H1 (cell line): Measurements from ENCODE around the gene RHBG. TPM values are rescaled to one million over a fixed set of nuclear protein-coding genes. Genes with fewer than 3 reads are reported as not detected.

Source experiments
- CTCF ChIA-PET: fragments of 300-600 bp; sonication (Branson Sonifier 250); formaldehyde crosslinking; loops from one replicate; lab custom pipeline; 2021; ENCODE audit not compliant: partially characterized antibody; lab: Charles Lee
- POLR2A ChIA-PET: fragments of 300-600 bp; sonication (Branson Sonifier 250); formaldehyde crosslinking; loops from one replicate; lab custom pipeline; 2021; ENCODE audit warnings: inconsistent platforms; ENCODE audit not compliant: partially characterized antibody; lab: Charles Lee
- DNase-seq, 2 experiments: peaks; one replicate each; pipeline versions ENCODE4 v3.0.0 to v3.0.0-alpha.2; 2010 to 2022; ENCODE audit warnings: low spot score in 2 of 2, low read depth in 1 of 2, mixed read lengths in 1 of 2
- FAIRE-seq: peaks from 2 replicates; lab custom pipeline; 2011; peaks lifted over from hg19 to GRCh38; lab: Jason Lieb, UNC
- H2AFZ ChIP-seq: 2 replicates; pipeline ENCODE4 v1.8.1; 2012; ENCODE audit warnings: low read length, inconsistent platforms
- H2AK5ac ChIP-seq: 2 replicates; pipeline ENCODE4 v1.6.1; 2013; ENCODE audit warnings: low read depth, low read length
- H2BK120ac ChIP-seq: replicated peaks from 2 replicates; pipeline ENCODE3; 2013; ENCODE audit warnings: low read depth, low read length, inconsistent platforms
- H2BK12ac ChIP-seq: 2 replicates; pipeline ENCODE4 v1.6.1; 2013; ENCODE audit warnings: low read depth, low read length
- H2BK15ac ChIP-seq: 2 replicates; pipeline ENCODE4 v1.6.1; 2013; ENCODE audit warnings: low read length
- H2BK20ac ChIP-seq: 2 replicates; pipeline ENCODE4 v1.6.1; 2013; ENCODE audit warnings: low read length
- H2BK5ac ChIP-seq: 2 replicates; pipeline ENCODE4 v1.6.1; 2013; ENCODE audit warnings: low read depth, low read length
- H3K14ac ChIP-seq: 2 replicates; pipeline ENCODE4 v1.6.1; 2013; ENCODE audit warnings: inconsistent platforms; ENCODE audit not compliant: insufficient read length
- H3K18ac ChIP-seq: 2 replicates; pipeline ENCODE4 v1.6.1; 2013; ENCODE audit warnings: low read length; ENCODE audit errors: extremely low read depth
- H3K23ac ChIP-seq: 2 replicates; pipeline ENCODE4 v1.6.1; 2013; ENCODE audit warnings: inconsistent platforms; ENCODE audit not compliant: insufficient read length
- H3K23me2 ChIP-seq: 2 replicates; pipeline ENCODE4 v1.6.1; 2013; ENCODE audit warnings: low read depth, low read length
- H3K27ac ChIP-seq: 2 replicates; pipeline ENCODE4 v1.6.1; 2011; ENCODE audit warnings: low read depth, low read length, inconsistent platforms
- H3K27me3 ChIP-seq, 4 experiments: replicated peaks in 1 of 4; 1 replicate in 1 of 4; 2 replicates in 3 of 4; pipeline versions ENCODE4 v1.6.1 to v1.8.1; 2011 to 2013; ENCODE audit warnings: low read length in 3 of 4, mild to moderate bottlenecking in 3 of 4, inconsistent platforms in 2 of 4, mixed read lengths in 2 of 4, moderate library complexity in 1 of 4; ENCODE audit not compliant: control insufficient read depth in 3 of 4, insufficient read depth in 3 of 4; ENCODE audit errors: extremely low read depth in 1 of 4
- H3K36me3 ChIP-seq, 4 experiments: 2 replicates each; pipeline versions ENCODE4 v1.6.1 to v1.8.1; 2011 to 2013; ENCODE audit warnings: mild to moderate bottlenecking in 4 of 4, low read length in 3 of 4, moderate library complexity in 2 of 4, control low read depth in 1 of 4, inconsistent platforms in 1 of 4; ENCODE audit not compliant: insufficient read depth in 4 of 4, control insufficient read depth in 2 of 4
- H3K4ac ChIP-seq: replicated peaks from 2 replicates; pipeline ENCODE3; 2013; ENCODE audit warnings: low read length, low read depth, mixed read lengths, inconsistent platforms; ENCODE audit not compliant: insufficient read length
- H3K4me1 ChIP-seq, 4 experiments: replicated peaks in 1 of 4; 1 replicate in 1 of 4; 2 replicates in 3 of 4; pipeline versions ENCODE4 v1.6.1 to v1.8.1; 2011 to 2013; ENCODE audit warnings: low read length in 3 of 4, inconsistent platforms in 2 of 4, mixed read lengths in 1 of 4; ENCODE audit not compliant: insufficient read depth in 4 of 4, control insufficient read depth in 3 of 4
- H3K4me2 ChIP-seq, 2 experiments: 2 replicates each; pipeline versions ENCODE4 v1.6.1 to v1.8.1; 2011 to 2013; ENCODE audit warnings: low read depth in 2 of 2, low read length in 2 of 2, control low read depth in 1 of 2, inconsistent platforms in 1 of 2, mild to moderate bottlenecking in 1 of 2; ENCODE audit not compliant: insufficient read depth in 1 of 2
- H3K4me3 ChIP-seq, 4 experiments: fragments of 200-600, 300-600 bp in 1 of 4; sonication (generic), shearing (Covaris generic), sonication (Bioruptor Twin) in 1 of 4; 2 replicates each; pipeline versions ENCODE4 v1.5.1 to v1.8.1; 2011 to 2016; ENCODE audit warnings: low read length in 4 of 4, low read depth in 3 of 4, control low read depth in 2 of 4, inconsistent platforms in 2 of 4, mild to moderate bottlenecking in 2 of 4, mixed read lengths in 1 of 4, moderate library complexity in 1 of 4; ENCODE audit not compliant: insufficient read depth in 2 of 4; ENCODE audit errors: extremely low read depth in 1 of 4
- H3K56ac ChIP-seq: replicated peaks from 2 replicates; pipeline ENCODE3; 2013; ENCODE audit warnings: low read depth, mild to moderate bottlenecking, mixed read lengths, low read length, inconsistent platforms; ENCODE audit not compliant: insufficient read length
- H3K79me1 ChIP-seq: 2 replicates; pipeline ENCODE4 v1.6.1; 2013; ENCODE audit warnings: low read depth, low read length, control low read depth
- H3K79me2 ChIP-seq, 2 experiments: 2 replicates each; pipeline versions ENCODE4 v1.6.1 to v1.8.1; 2012 to 2013; ENCODE audit warnings: low read length in 2 of 2, mild to moderate bottlenecking in 2 of 2, inconsistent platforms in 1 of 2; ENCODE audit not compliant: insufficient read depth in 2 of 2, control insufficient read depth in 1 of 2
- H3K9ac ChIP-seq, 4 experiments: replicated peaks in 1 of 4; 1 replicate in 1 of 4; 2 replicates in 3 of 4; pipeline versions ENCODE4 v1.6.1 to v1.8.1; 2011 to 2013; ENCODE audit warnings: low read depth in 3 of 4, low read length in 3 of 4, control low read depth in 2 of 4, mild to moderate bottlenecking in 2 of 4, moderate library complexity in 2 of 4, inconsistent platforms in 1 of 4; ENCODE audit errors: extremely low read depth in 1 of 4
- H3K9me3 ChIP-seq, 2 experiments: 2 replicates each; pipeline versions ENCODE4 v1.6.1 to v1.8.1; 2012 to 2013; ENCODE audit warnings: mild to moderate bottlenecking in 2 of 2, moderate library complexity in 2 of 2, control low read depth in 1 of 2, inconsistent platforms in 1 of 2, low read depth in 1 of 2, low read length in 1 of 2, mixed read lengths in 1 of 2; ENCODE audit not compliant: insufficient read depth in 2 of 2
- H4K20me1 ChIP-seq, 2 experiments: replicated peaks in 1 of 2; 2 replicates each; pipeline versions ENCODE3 to v1.8.1; 2011 to 2013; ENCODE audit warnings: inconsistent platforms in 2 of 2, low read length in 2 of 2, mild to moderate bottlenecking in 1 of 2; ENCODE audit not compliant: insufficient read depth in 2 of 2, control insufficient read depth in 1 of 2
- H4K5ac ChIP-seq: 2 replicates; pipeline ENCODE4 v1.6.1; 2013; ENCODE audit warnings: low read length, low read depth, mixed read lengths, inconsistent platforms; ENCODE audit not compliant: insufficient read length
- H4K8ac ChIP-seq: 2 replicates; pipeline ENCODE4 v1.8.0; 2013; ENCODE audit warnings: mild to moderate bottlenecking, moderate library complexity, low read length, inconsistent platforms; ENCODE audit not compliant: insufficient read depth; ENCODE audit errors: extremely low read depth
- H4K91ac ChIP-seq: replicated peaks from 2 replicates; pipeline ENCODE3; 2013; ENCODE audit warnings: low read length, mixed read lengths, inconsistent platforms; ENCODE audit not compliant: insufficient read length
- EGR1 ChIP-seq: IDR thresholded peaks from 2 replicates; pipeline ENCODE4 v1.6.1; 2011; ENCODE audit warnings: low read depth, low read length, borderline replicate concordance
- EP300 ChIP-seq, 2 experiments: IDR thresholded peaks; 1 replicate in 1 of 2; 2 replicates in 1 of 2; pipeline ENCODE4 v1.6.1; 2011 to 2012; ENCODE audit warnings: low read depth in 2 of 2, low read length in 2 of 2, mild to moderate bottlenecking in 2 of 2, borderline replicate concordance in 1 of 2, inconsistent platforms in 1 of 2, moderate library complexity in 1 of 2
- MAFK ChIP-seq: IDR thresholded peaks from 2 replicates; pipeline ENCODE4 v1.6.1; 2012; ENCODE audit warnings: low read depth, mild to moderate bottlenecking, improper control_type of control experiment, low read length
- NRF1 ChIP-seq: IDR thresholded peaks from 2 replicates; pipeline ENCODE4 v1.6.1; 2011; ENCODE audit warnings: mild to moderate bottlenecking, low read depth, low read length, improper control_type of control experiment
- PHF8 ChIP-seq: fragments of 200-600 bp; sonication (generic); conservative IDR thresholded peaks from 2 replicates; pipeline ENCODE4 v1.7.1; 2012; ENCODE audit warnings: low read depth, mild to moderate bottlenecking, inconsistent platforms, low read length, moderate library complexity
- RBBP5 ChIP-seq: IDR thresholded peaks from 2 replicates; pipeline ENCODE4 v1.7.1; 2012; ENCODE audit warnings: low read depth, mild to moderate bottlenecking, inconsistent platforms, low read length, moderate library complexity, borderline replicate concordance
- RNF2 ChIP-seq: fragments of 200-900, 300-1000 bp; sonication (generic); IDR thresholded peaks from 2 replicates; pipeline ENCODE4 v1.7.1; 2016; ENCODE audit warnings: borderline replicate concordance, low read depth, mild to moderate bottlenecking, antibody characterized with exemption, low read length; ENCODE audit not compliant: poor library complexity, severe bottlenecking; ENCODE audit errors: missing control alignments
- SIN3A ChIP-seq, 2 experiments: IDR thresholded peaks in 1 of 2; conservative IDR thresholded peaks in 1 of 2; 2 replicates each; pipeline ENCODE4 v1.6.1; 2011 to 2012; ENCODE audit warnings: low read length in 2 of 2, improper control_type of control experiment in 1 of 2, low read depth in 1 of 2, mild to moderate bottlenecking in 1 of 2
- SP2 ChIP-seq: IDR thresholded peaks from 2 replicates; pipeline ENCODE4 v1.6.1; 2012; ENCODE audit warnings: mild to moderate bottlenecking, low read length, inconsistent platforms
- SP4 ChIP-seq: IDR thresholded peaks from 2 replicates; pipeline ENCODE4 v1.6.1; 2012; ENCODE audit warnings: low read length, inconsistent platforms
- TAF1 ChIP-seq: IDR thresholded peaks from 2 replicates; pipeline ENCODE4 v1.6.1; 2011; ENCODE audit warnings: mild to moderate bottlenecking, low read depth, low read length
- TEAD4 ChIP-seq: IDR thresholded peaks from 2 replicates; pipeline ENCODE4 v1.6.1; 2012; ENCODE audit warnings: low read depth, low read length, inconsistent platforms, mixed read lengths
- WGBS, 2 experiments: shearing (Covaris generic) in 1 of 2; methylation state at CpG; one replicate each; pipeline versions ENCODE4 v1.1.6 to v1.1.7; 2013 to 2015; ENCODE audit warnings: low lambda C conversion rate in 2 of 2, mixed read lengths in 2 of 2, inconsistent platforms in 1 of 2, low coverage in 1 of 2, missing lambda C conversion rate in 1 of 2; ENCODE audit not compliant: insufficient replicate concordance in 2 of 2, insufficient coverage in 1 of 2, insufficient read length in 1 of 2; ENCODE audit errors: extremely low coverage in 1 of 2, missing lambda C conversion rate in 1 of 2; 5-methylcytosine and 5-hydroxymethylcytosine counted together
- polyA plus RNA-seq, 7 experiments: library from polyadenylated mRNA; depleted of rRNA in 3 of 7; stranded (reverse) in 5 of 7; unstranded in 2 of 7; fragments of >200 nt in 5 of 7; fragments of 200-250 nt in 2 of 7; gene quantifications; 1 replicate in 5 of 7; 2 replicates in 1 of 7; 4 replicates in 1 of 7; pipeline versions ENCODE4 v1.2.1 to v1.2.3, GENCODE V29; 2011 to 2013; ENCODE audit warnings: missing spikeins in 2 of 7, mixed read lengths in 2 of 7
- total RNA-seq: library from RNA; stranded (reverse); fragmentation: NEBNext Ultra II Directional; extraction: Animal tissue kit (Norgen Biotek cat#: 25700); gene quantifications from 2 replicates; pipeline ENCODE4 v1.2.1, GENCODE V29; 2021
- TF ChIP-seq, protein P1 (sequence below): IDR thresholded peaks from 2 replicates; pipeline ENCODE4 v1.6.1; 2012; ENCODE audit warnings: inconsistent platforms

Gene RHBG
- total and polyA plus RNA-seq, 2 of the 8 experiments (the other 6 are each of a cell fraction or from before 2014, with no cell fraction given) = 2.6 to 2.7 TPM

DNA sequence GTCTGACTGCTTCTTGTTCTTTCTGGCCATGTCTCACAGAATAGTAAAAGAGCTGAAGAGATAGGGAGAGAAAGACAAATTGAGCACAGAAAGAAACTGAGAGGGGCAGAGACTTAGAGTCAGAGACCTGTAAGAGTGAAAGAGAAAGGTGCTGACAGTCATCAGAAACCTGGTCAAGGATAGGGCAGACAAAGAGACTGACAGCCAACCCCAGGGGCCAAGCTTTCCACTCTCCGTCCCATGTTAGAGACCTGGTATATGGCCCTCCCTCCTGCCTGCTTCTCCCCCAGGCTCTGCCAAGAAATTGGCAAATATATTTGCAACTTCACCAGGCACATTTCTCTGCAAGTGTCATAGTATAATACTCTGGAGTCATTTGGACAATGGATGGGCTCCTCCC is 64.6 kb downstream of the RHBG start:
- Histone ChIP-seq H4K5ac (no peak overlapping the region), H3K9me3 (no peaks in the 10 kb centered on the region), H3K23me2 (peaks cover 5% of the 10 kb centered on the region; the same call in 1 of the 2 replicates), H3K23ac (no peak overlapping the region), H3K18ac (no peak overlapping the region), H3K4me3 (no peak overlapping the region), H3K9ac (no peak overlapping the region), H3K4me2 (no peak overlapping the region), H3K56ac (no peak overlapping the region), H2BK15ac (no peak overlapping the region), H4K8ac (no peak overlapping the region), H4K91ac (no peak overlapping the region), H2BK120ac (no peak overlapping the region), H3K79me1 (no peaks in the 10 kb centered on the region), H3K27ac (no peak overlapping the region), H3K27me3 (peaks cover 86 to 100% (median 99%) of the 10 kb centered on the region in 4 experiments), H4K20me1 (peaks cover 4 to 14% of the 10 kb centered on the region in 2 experiments), H3K79me2 (no peaks in the 10 kb centered on the region), H2AFZ (no peak overlapping the region), H2BK20ac (no peak overlapping the region), H2BK12ac (no peak overlapping the region), H3K36me3 (peaks cover 0 to 10% (median 0%) of the 10 kb centered on the region in 4 experiments; a peak in 1 of 8 replicates), H2BK5ac (no peak overlapping the region), H3K4me1 (peaks cover 14 to 44% (median 18%) of the 10 kb centered on the region in 4 experiments), H3K4ac (no peak overlapping the region), H2AK5ac (no peak overlapping the region), H3K14ac (no peak overlapping the region)
- CTCF ChIA-PET = interaction anchor here (2.2 to 14.9 kb wide), 5 partner anchors 9 to 47 kb away, joined by 14 to 217 read pairs (median 63); no protein-coding TSS in a partner anchor
- no peak for FAIRE-seq
- POLR2A ChIA-PET = interaction anchor here (2.2 to 6.4 kb wide), 4 partner anchors 10 to 48 kb away, joined by 7 to 74 read pairs (median 12); no protein-coding TSS in a partner anchor
- no peak for DNase-seq
- 0% methylated on average over 1 of the region's 1 CpG; no CpG with 5 or more reads in 1 of the 2 experiments for WGBS, 2 experiments
- TF ChIP-seq PHF8 = no peak
- TF ChIP-seq EGR1 = no peak
- TF ChIP-seq, protein P1, sequence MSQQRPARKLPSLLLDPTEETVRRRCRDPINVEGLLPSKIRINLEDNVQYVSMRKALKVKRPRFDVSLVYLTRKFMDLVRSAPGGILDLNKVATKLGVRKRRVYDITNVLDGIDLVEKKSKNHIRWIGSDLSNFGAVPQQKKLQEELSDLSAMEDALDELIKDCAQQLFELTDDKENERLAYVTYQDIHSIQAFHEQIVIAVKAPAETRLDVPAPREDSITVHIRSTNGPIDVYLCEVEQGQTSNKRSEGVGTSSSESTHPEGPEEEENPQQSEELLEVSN = no peak
- TF ChIP-seq SP4 = no peak
- no peak for TF ChIP-seq SIN3A (conservative IDR thresholded peaks at IDR 0.05 in 1 of 2, IDR thresholded peaks at IDR 0.05 in 1 of 2; ENCODE audit: low read depth in 1 of 2, low read length in 2 of 2)
- TF ChIP-seq SP2 = no peak
- no peak for TF ChIP-seq RBBP5
- TF ChIP-seq RNF2 = no peak
- TF ChIP-seq EP300 (IDR thresholded peaks at IDR 0.05; ENCODE audit: borderline replicate concordance in 1 of 2, low read depth in 2 of 2, low read length in 2 of 2) = no peak
- no peak for TF ChIP-seq TAF1
- no peak for TF ChIP-seq MAFK
- no peak for TF ChIP-seq NRF1
- no peak for TF ChIP-seq TEAD4
